ENCODE data around the gene ZFP36L1.
A peak's percentile ranks its signal among the peaks of the same experiment; 100 is the strongest.

ZFP36L1 gene

GRCh38 chr14:68820999-68821683 lies 28.3 kb upstream of the ZFP36L1 start:
- TF ChIP-seq ZFX (IDR thresholded peaks at IDR 0.05; ENCODE audit: borderline replicate concordance), result no peak
- no peak overlapping the region for H3K27ac ChIP-seq

GRCh38 chr14:68820536-68820935 lies 27.7 kb upstream of the ZFP36L1 start:
- H3K27ac ChIP-seq, result no peak overlapping the region

GRCh38 chr14:68820119-68820518 lies 27.3 kb upstream of the ZFP36L1 start:
- TF ChIP-seq CTCF (IDR thresholded peaks at IDR 0.05) (no peak), ZFX (IDR thresholded peaks at IDR 0.05; ENCODE audit: borderline replicate concordance) (no peak)
- H3K27ac ChIP-seq, result no peak overlapping the region

More at GRCh38 chr14:68820536-68820935, 27.7 kb upstream of the ZFP36L1 start:
- no peak for TF ChIP-seq CTCF (IDR thresholded peaks at IDR 0.05)
- TF ChIP-seq ZFX (IDR thresholded peaks at IDR 0.05; ENCODE audit: borderline replicate concordance), result no peak

- no peak overlapping the region for H3K27ac ChIP-seq
Observed at GRCh38 chr14:68819260-68819691, 26.4 kb upstream of the ZFP36L1 start.

GRCh38 chr14:68817506-68818212 lies 24.8 kb upstream of the ZFP36L1 start:
- TF ChIP-seq ZFX (IDR thresholded peaks at IDR 0.05; ENCODE audit: borderline replicate concordance) (no peak), CTCF (IDR thresholded peaks at IDR 0.05) (no peak)
- H3K27ac ChIP-seq, result 0 out of 2 replicates have a peak overlapping the region, but pooled peaks have one; percentile 93

More at GRCh38 chr14:68819260-68819691, 26.4 kb upstream of the ZFP36L1 start:
- TF ChIP-seq ZFX (IDR thresholded peaks at IDR 0.05; ENCODE audit: borderline replicate concordance) (no peak), CTCF (IDR thresholded peaks at IDR 0.05) (no peak)

- peak overlapping the region; percentile 93 for H3K27ac ChIP-seq
- TF ChIP-seq ZFX (IDR thresholded peaks at IDR 0.05; ENCODE audit: borderline replicate concordance), result no peak
- TF ChIP-seq CTCF (IDR thresholded peaks at IDR 0.05), result peak; percentile 52
Observed at GRCh38 chr14:68816943-68817430, 24.1 kb upstream of the ZFP36L1 start.

GRCh38 chr14:68816183-68816942 lies 23.5 kb upstream of the ZFP36L1 start:
- TF ChIP-seq ZFX (IDR thresholded peaks at IDR 0.05; ENCODE audit: borderline replicate concordance) (no peak), CTCF (IDR thresholded peaks at IDR 0.05) (peak; percentile 92)
- peak overlapping the region; percentile 93 for H3K27ac ChIP-seq
